Activated naive CD4-positive, alpha-beta T cell treated with anti-CD3 and anti-CD28 coated beads, Interleukin-2, amount 10 ng/mL, durations not matched to agents 7 days and 5 days (primary cell): ENCODE data around the gene NMNAT2.
"Not testable (repeated sequence)": the region's sequence is repeated elsewhere in the genome, so short reads cannot be mapped to it uniquely, and the experiment has no call there.

Source experiments
- CTCF ChIA-PET: fragments of 350-600 bp; sonication (Branson Sonifier 250); formaldehyde crosslinking; loops from one replicate; lab custom pipeline; 2021; ENCODE audit warnings: antibody characterized with exemption; lab: Charles Lee
- DNase-seq: peaks from one replicate; pipeline ENCODE4 v3.0.0-alpha.2; 2020
- H3K27ac Mint-ChIP-seq: one replicate; pipeline ENCODE4 v1.8.0; 2021; ENCODE audit warnings: mild to moderate bottlenecking, moderate library complexity, mixed read lengths
- H3K27me3 Mint-ChIP-seq: one replicate; pipeline ENCODE4 v1.8.0; 2021; ENCODE audit warnings: mild to moderate bottlenecking, mixed read lengths
- H3K36me3 Mint-ChIP-seq: one replicate; pipeline ENCODE4 v1.8.0; 2021; ENCODE audit warnings: mixed read lengths
- H3K4me1 Mint-ChIP-seq: one replicate; pipeline ENCODE4 v1.8.0; 2021; ENCODE audit warnings: mixed read lengths
- H3K4me3 Mint-ChIP-seq: one replicate; pipeline ENCODE4 v1.8.0; 2021; ENCODE audit warnings: mild to moderate bottlenecking, moderate library complexity, mixed read lengths
- H3K9me3 Mint-ChIP-seq: one replicate; pipeline ENCODE4 v1.8.0; 2021; ENCODE audit warnings: mixed read lengths

The NMNAT2 gene

DNA sequence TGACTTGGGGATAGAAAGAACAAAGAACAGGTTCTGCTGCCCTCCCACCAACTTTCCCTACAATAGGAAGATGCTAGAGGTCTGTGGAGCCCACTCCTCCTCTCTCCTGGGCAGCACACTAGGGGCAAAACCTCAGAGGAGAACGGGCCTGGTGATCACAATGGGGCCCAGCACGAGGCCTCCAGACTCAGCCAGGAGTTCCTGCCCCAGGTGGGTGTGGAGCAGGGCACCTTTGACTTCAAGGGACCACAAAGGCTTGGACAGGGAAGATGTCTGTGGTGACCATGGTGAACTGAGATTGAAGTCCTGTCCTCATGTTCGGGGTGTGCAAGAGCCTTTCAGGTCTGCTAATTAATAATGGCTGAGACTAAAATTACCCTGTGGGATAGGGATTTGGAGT lies 143.3 kb downstream of the NMNAT2 start:
- H3K4me1 Mint-ChIP-seq, result peaks cover 22% of the 10 kb centered on the region
- no peak overlapping the region for H3K27ac Mint-ChIP-seq
- H3K4me3 Mint-ChIP-seq, result no peak overlapping the region
- H3K36me3 Mint-ChIP-seq, result no peaks in the 10 kb centered on the region
- no peak for DNase-seq
- H3K9me3 Mint-ChIP-seq, result no peaks in the 10 kb centered on the region
- CTCF ChIA-PET, result no interaction called here
- H3K27me3 Mint-ChIP-seq, result peaks cover 23% of the 10 kb centered on the region

GRCh38 chr1:183273984-183274383 lies 144.2 kb downstream of the NMNAT2 start:
- H3K27ac Mint-ChIP-seq, result not testable (repeated sequence)
- CTCF ChIA-PET, result interaction anchor here (1.5 kb wide), 1 partner anchor 8 kb away, joined by 5 read pairs; no protein-coding TSS in a partner anchor

DNA sequence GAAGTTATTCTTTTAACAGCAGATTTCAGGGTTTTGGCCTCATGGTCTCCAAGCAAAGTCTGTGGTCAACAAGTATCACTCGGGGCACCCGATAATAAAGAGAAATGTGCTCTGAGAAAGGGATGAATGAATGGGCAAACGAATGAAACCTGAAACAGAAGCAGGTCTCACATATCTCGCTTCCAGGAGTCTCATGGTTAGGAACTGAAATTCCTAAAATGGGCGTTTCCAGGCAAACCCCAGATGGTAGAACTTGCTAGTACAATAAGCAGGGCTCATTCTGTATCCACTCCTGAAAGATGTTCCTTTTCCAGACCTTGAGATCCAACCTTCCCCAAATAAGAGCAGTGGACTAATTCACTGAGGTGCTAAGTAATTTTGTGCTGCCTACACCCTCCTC lies 144.9 kb downstream of the NMNAT2 start:
- peaks cover 7% of the 10 kb centered on the region for H3K4me1 Mint-ChIP-seq
- peaks cover 23% of the 10 kb centered on the region for H3K27me3 Mint-ChIP-seq
- H3K4me3 Mint-ChIP-seq, result no peak overlapping the region
- CTCF ChIA-PET, result interaction anchor here (1.5 kb wide), 1 partner anchor 9 kb away, joined by 5 read pairs; no protein-coding TSS in a partner anchor
- H3K9me3 Mint-ChIP-seq, result no peaks in the 10 kb centered on the region
- no peak overlapping the region for H3K27ac Mint-ChIP-seq
- H3K36me3 Mint-ChIP-seq, result no peaks in the 10 kb centered on the region
- DNase-seq, result no peak

More at GRCh38 chr1:183273984-183274383, 144.2 kb downstream of the NMNAT2 start:
- not testable (repeated sequence) for DNase-seq, H3K9me3 Mint-ChIP-seq, H3K36me3 Mint-ChIP-seq, H3K4me3 Mint-ChIP-seq
- peaks cover 23% of the 10 kb centered on the region for H3K27me3 Mint-ChIP-seq
- peaks cover 13% of the 10 kb centered on the region for H3K4me1 Mint-ChIP-seq

DNA sequence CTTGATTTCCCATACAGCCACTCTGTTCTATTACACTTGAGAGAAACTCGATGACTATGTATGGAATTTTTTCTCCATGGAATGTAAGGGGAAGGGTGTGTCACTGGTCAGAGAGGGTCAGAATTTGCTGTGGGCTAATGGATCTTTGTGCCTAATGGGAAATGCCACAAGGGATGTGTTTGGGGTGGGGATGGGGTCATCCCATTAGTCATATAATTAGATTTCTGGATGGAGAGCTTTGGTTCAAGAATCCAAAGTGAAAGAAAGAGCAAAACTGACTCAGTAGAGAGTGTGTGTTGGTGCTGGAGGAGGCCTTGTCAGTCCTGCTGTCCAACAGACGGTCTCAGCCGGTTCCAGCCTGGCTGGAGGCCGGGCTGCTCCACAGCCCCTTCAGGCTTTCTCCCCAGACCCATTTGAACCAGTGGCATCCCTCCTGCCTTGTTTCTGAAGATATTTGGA lies 145.8 kb downstream of the NMNAT2 start:
- Mint-ChIP-seq H3K27ac (no peak overlapping the region), H3K9me3 (no peaks in the 10 kb centered on the region), H3K4me1 (no peaks in the 10 kb centered on the region), H3K36me3 (no peaks in the 10 kb centered on the region), H3K4me3 (no peak overlapping the region), H3K27me3 (peaks cover 30% of the 10 kb centered on the region)
- DNase-seq, result no peak
- CTCF ChIA-PET, result interaction anchor here (1.5 kb wide), 1 partner anchor 9 kb away, joined by 5 read pairs; no protein-coding TSS in a partner anchor

GRCh38 chr1:183270541-183271141 lies 147.5 kb downstream of the NMNAT2 start:
- Mint-ChIP-seq H3K4me1 (no peaks in the 10 kb centered on the region), H3K9me3 (no peaks in the 10 kb centered on the region), H3K4me3 (no peak overlapping the region), H3K27me3 (peaks cover 31% of the 10 kb centered on the region), H3K36me3 (no peaks in the 10 kb centered on the region), H3K27ac (no peak overlapping the region)
- CTCF ChIA-PET, result no interaction called here
- no peak for DNase-seq

- peaks cover 39% of the 10 kb centered on the region for H3K27me3 Mint-ChIP-seq
- DNase-seq, result no peak
These were observed 150.3 kb downstream of the NMNAT2 start for GRCh38 chr1:183267646-183268431.

GRCh38 chr1:183263886-183264602 lies 154.1 kb downstream of the NMNAT2 start:
- no peaks in the 10 kb centered on the region for H3K36me3 Mint-ChIP-seq
- no peak for DNase-seq
- H3K4me3 Mint-ChIP-seq, result no peak overlapping the region
- no peaks in the 10 kb centered on the region for H3K9me3 Mint-ChIP-seq
- CTCF ChIA-PET, result no interaction called here
- H3K27me3 Mint-ChIP-seq, result peaks cover 33% of the 10 kb centered on the region
- no peaks in the 10 kb centered on the region for H3K4me1 Mint-ChIP-seq
- H3K27ac Mint-ChIP-seq, result no peak overlapping the region

More at GRCh38 chr1:183267646-183268431, 150.3 kb downstream of the NMNAT2 start:
- Mint-ChIP-seq H3K4me1 (no peaks in the 10 kb centered on the region), H3K4me3 (no peak overlapping the region), H3K27ac (no peak overlapping the region), H3K36me3 (no peaks in the 10 kb centered on the region), H3K9me3 (no peaks in the 10 kb centered on the region)
- CTCF ChIA-PET, result interaction anchor here (0.6 to 1.5 kb wide), 2 partner anchors 15 to 140 kb away, joined by 3 read pairs; no protein-coding TSS in a partner anchor

- CTCF ChIA-PET, result no interaction called here
- H3K9me3 Mint-ChIP-seq, result no peaks in the 10 kb centered on the region
- H3K27ac Mint-ChIP-seq, result no peak overlapping the region
- peaks cover 33% of the 10 kb centered on the region for H3K27me3 Mint-ChIP-seq
- no peak overlapping the region for H3K4me3 Mint-ChIP-seq
- H3K36me3 Mint-ChIP-seq, result no peaks in the 10 kb centered on the region
- no peak for DNase-seq
- H3K4me1 Mint-ChIP-seq, result no peaks in the 10 kb centered on the region
These were observed 155.5 kb downstream of the NMNAT2 start for GRCh38 chr1:183262628-183263200.

DNA sequence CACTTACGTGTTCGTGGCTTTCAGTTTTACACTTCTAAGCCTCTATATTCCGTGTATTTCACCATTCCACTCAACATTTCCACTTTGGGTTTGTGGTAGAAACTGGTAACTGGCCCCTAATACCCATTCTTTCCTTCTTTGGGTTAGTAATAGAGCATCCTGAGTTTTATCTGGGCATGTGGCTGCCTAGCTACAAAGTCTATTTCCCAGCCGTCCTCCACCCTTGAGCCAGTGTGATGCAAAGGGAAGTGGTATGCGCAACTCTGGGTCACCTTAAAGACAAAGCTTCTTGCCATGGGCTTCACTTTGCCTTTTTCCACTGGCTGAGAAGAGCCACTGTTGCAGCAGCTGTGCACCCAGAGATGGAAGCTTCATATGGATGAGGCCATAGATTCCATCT lies 158.3 kb downstream of the NMNAT2 start:
- H3K27ac Mint-ChIP-seq, result no peak overlapping the region
- CTCF ChIA-PET, result no interaction called here

GRCh38 chr1:183255073-183255472 lies 163.1 kb downstream of the NMNAT2 start:
- no peaks in the 10 kb centered on the region for H3K4me1 Mint-ChIP-seq
- peaks cover 15% of the 10 kb centered on the region for H3K27me3 Mint-ChIP-seq

More for the DNA sequence above, 158.3 kb downstream of the NMNAT2 start:
- Mint-ChIP-seq H3K36me3 (no peaks in the 10 kb centered on the region), H3K4me1 (no peaks in the 10 kb centered on the region), H3K9me3 (no peaks in the 10 kb centered on the region), H3K27me3 (peaks cover 26% of the 10 kb centered on the region), H3K4me3 (no peak overlapping the region)
- DNase-seq, result no peak

GRCh38 chr1:183251959-183252450 lies 166.2 kb downstream of the NMNAT2 start:
- no peaks in the 10 kb centered on the region for H3K9me3 Mint-ChIP-seq
- H3K4me3 Mint-ChIP-seq, result no peak overlapping the region
- H3K4me1 Mint-ChIP-seq, result no peaks in the 10 kb centered on the region
- DNase-seq, result no peak
- H3K27ac Mint-ChIP-seq, result no peak overlapping the region
- H3K36me3 Mint-ChIP-seq, result no peaks in the 10 kb centered on the region
- CTCF ChIA-PET, result no interaction called here
- H3K27me3 Mint-ChIP-seq, result peaks cover 18% of the 10 kb centered on the region

More at GRCh38 chr1:183255073-183255472, 163.1 kb downstream of the NMNAT2 start:
- Mint-ChIP-seq H3K27ac (no peak overlapping the region), H3K4me3 (no peak overlapping the region), H3K36me3 (no peaks in the 10 kb centered on the region), H3K9me3 (no peaks in the 10 kb centered on the region)
- CTCF ChIA-PET, result no interaction called here
- no peak for DNase-seq

GRCh38 chr1:183251101-183251958 lies 166.8 kb downstream of the NMNAT2 start:
- no peak overlapping the region for H3K4me3 Mint-ChIP-seq
- H3K4me1 Mint-ChIP-seq, result no peaks in the 10 kb centered on the region
- no peaks in the 10 kb centered on the region for H3K9me3 Mint-ChIP-seq
- CTCF ChIA-PET, result no interaction called here
- no peak for DNase-seq
- H3K36me3 Mint-ChIP-seq, result no peaks in the 10 kb centered on the region
- no peak overlapping the region for H3K27ac Mint-ChIP-seq
- H3K27me3 Mint-ChIP-seq, result peaks cover 20% of the 10 kb centered on the region

GRCh38 chr1:183249941-183250452 lies 168.2 kb downstream of the NMNAT2 start:
- Mint-ChIP-seq H3K4me3 (no peak overlapping the region), H3K36me3 (no peaks in the 10 kb centered on the region), H3K27ac (no peak overlapping the region), H3K9me3 (no peaks in the 10 kb centered on the region), H3K27me3 (peaks cover 20% of the 10 kb centered on the region), H3K4me1 (no peaks in the 10 kb centered on the region)
- CTCF ChIA-PET, result no interaction called here
- DNase-seq, result no peak
